Liver (tissue), 9 donors: Measurements from ENCODE around the gene PKP1. TPM values are rescaled to one million over a fixed set of nuclear protein-coding genes. Genes with fewer than 3 reads are reported as not detected.

Source experiments
- DNase-seq: peaks from one replicate; pipeline ENCODE4 v3.0.0-alpha.2; 2017; ENCODE audit warnings: low spot score
- H3K27ac ChIP-seq, 2 donors: one replicate each; pipeline ENCODE4 v1.7.0; 2013; ENCODE audit warnings: inconsistent platforms in 2 of 2, low read length in 2 of 2, control low read depth in 1 of 2, low read depth in 1 of 2, mild to moderate bottlenecking in 1 of 2
- H3K27me3 ChIP-seq, 4 donors: one replicate each; pipeline versions ENCODE4 v1.6.1 to v1.7.0; 2013; ENCODE audit warnings: low read length in 3 of 4, inconsistent platforms in 1 of 4, mild to moderate bottlenecking in 1 of 4, moderate library complexity in 1 of 4; ENCODE audit not compliant: control insufficient read depth in 4 of 4, insufficient read depth in 4 of 4
- H3K36me3 ChIP-seq, 4 donors: one replicate each; pipeline versions ENCODE4 v1.6.1 to v1.7.0; 2013; ENCODE audit warnings: low read length in 3 of 4, mild to moderate bottlenecking in 3 of 4, low read depth in 1 of 4, moderate library complexity in 1 of 4; ENCODE audit not compliant: control insufficient read depth in 4 of 4, insufficient read depth in 3 of 4
- H3K4me1 ChIP-seq, 4 donors: one replicate each; pipeline versions ENCODE4 v1.6.1 to v1.7.0; 2013; ENCODE audit warnings: low read length in 3 of 4, mild to moderate bottlenecking in 3 of 4, moderate library complexity in 1 of 4; ENCODE audit not compliant: control insufficient read depth in 4 of 4, insufficient read depth in 4 of 4
- H3K4me3 ChIP-seq, 3 donors: one replicate each; pipeline versions ENCODE4 v1.6.1 to v1.7.0; 2013; ENCODE audit warnings: low read length in 3 of 3, control low read depth in 1 of 3, low read depth in 1 of 3, mild to moderate bottlenecking in 1 of 3
- H3K9ac ChIP-seq, 2 donors: one replicate each; pipeline ENCODE4 v1.7.0; 2013; ENCODE audit warnings: low read length in 2 of 2, mild to moderate bottlenecking in 2 of 2, moderate library complexity in 2 of 2, control low read depth in 1 of 2, low read depth in 1 of 2
- H3K9me3 ChIP-seq, 4 donors: one replicate each; pipeline versions ENCODE4 v1.6.1 to v1.7.0; 2013; ENCODE audit warnings: low read length in 3 of 4; ENCODE audit not compliant: control insufficient read depth in 4 of 4
- CTCF ChIP-seq: fragments of 150-350 bp; IDR thresholded peaks from 2 replicates; pipeline ENCODE4 v1.5.1; 2017; ENCODE audit warnings: improper control_type of control experiment, low read depth, low read length; ENCODE audit not compliant: missing input control
- FOXA1 ChIP-seq: IDR thresholded peaks from 2 replicates; pipeline ENCODE4 v1.6.1; 2016; ENCODE audit warnings: antibody characterized with exemption
- FOXA2 ChIP-seq: IDR thresholded peaks from 2 replicates; pipeline ENCODE4 v1.6.1; 2016; ENCODE audit warnings: antibody characterized with exemption
- GABPA ChIP-seq, 2 donors: IDR thresholded peaks in 1 of 2; conservative IDR thresholded peaks in 1 of 2; 2 replicates each; pipeline ENCODE4 v1.6.1; 2016; ENCODE audit warnings: antibody characterized with exemption in 2 of 2, mild to moderate bottlenecking in 1 of 2, moderate library complexity in 1 of 2
- HNF4A ChIP-seq, 2 donors: conservative IDR thresholded peaks; 2 replicates each; pipeline ENCODE4 v1.6.1; 2016; ENCODE audit warnings: antibody characterized with exemption in 2 of 2, mild to moderate bottlenecking in 2 of 2
- HNF4G ChIP-seq: IDR thresholded peaks from 2 replicates; pipeline ENCODE4 v1.6.1; 2016; ENCODE audit warnings: antibody characterized with exemption
- JUND ChIP-seq, 2 donors: IDR thresholded peaks; 2 replicates each; pipeline ENCODE4 v1.6.1; 2016; ENCODE audit warnings: antibody characterized with exemption in 2 of 2
- MAX ChIP-seq: IDR thresholded peaks from 2 replicates; pipeline ENCODE4 v1.6.1; 2016; ENCODE audit warnings: antibody characterized with exemption
- NR2F2 ChIP-seq: IDR thresholded peaks from 2 replicates; pipeline ENCODE4 v1.6.1; 2016; ENCODE audit warnings: antibody characterized with exemption
- RAD21 ChIP-seq, 2 donors: IDR thresholded peaks; 2 replicates each; pipeline ENCODE4 v1.6.1; 2016; ENCODE audit warnings: antibody characterized with exemption in 2 of 2, mild to moderate bottlenecking in 2 of 2
- RXRA ChIP-seq, 2 donors: IDR thresholded peaks; 2 replicates each; pipeline ENCODE4 v1.6.1; 2017 to 2018; ENCODE audit warnings: antibody characterized with exemption in 2 of 2, mild to moderate bottlenecking in 1 of 2
- TAF1 ChIP-seq: conservative IDR thresholded peaks from 2 replicates; pipeline ENCODE4 v1.6.1; 2016; ENCODE audit warnings: antibody characterized with exemption, mild to moderate bottlenecking
- WGBS: extraction: QIAGEN DNeasy Blood & Tissue Kit; methylation state at CpG from one replicate; pipeline ENCODE4 v1.1.7; 2013; 5-methylcytosine and 5-hydroxymethylcytosine counted together
- polyA plus RNA-seq, 2 donors: library from polyadenylated mRNA; stranded (reverse) in 1 of 2; unstranded in 1 of 2; fragments of 200-250 nt in 1 of 2; fragments of >200 nt in 1 of 2; fragmentation: Nextera tagmentation in 1 of 2; extraction: Ambion mirVana in 1 of 2; gene quantifications; one replicate each; pipeline versions ENCODE4 v1.2.1 to v1.2.3, GENCODE V29; 2013 to 2015
- total RNA-seq, 2 donors: library from RNA; depleted of rRNA; stranded (reverse); fragments of >200 nt; gene quantifications; one replicate each; pipeline ENCODE4 v1.2.3, GENCODE V29; 2014
- TF ChIP-seq, protein P1 (sequence below): IDR thresholded peaks from 2 replicates; pipeline ENCODE4 v1.6.1; 2016; ENCODE audit warnings: antibody characterized with exemption
- donor health status: healthy.
- donor health status: healthy.
- donor health status: healthy.
- donor health status: healthy.
- donor health status: healthy.

The PKP1 gene
- total and polyA plus RNA-seq, 4 donors = 0.01 TPM; not detected in 3

DNA sequence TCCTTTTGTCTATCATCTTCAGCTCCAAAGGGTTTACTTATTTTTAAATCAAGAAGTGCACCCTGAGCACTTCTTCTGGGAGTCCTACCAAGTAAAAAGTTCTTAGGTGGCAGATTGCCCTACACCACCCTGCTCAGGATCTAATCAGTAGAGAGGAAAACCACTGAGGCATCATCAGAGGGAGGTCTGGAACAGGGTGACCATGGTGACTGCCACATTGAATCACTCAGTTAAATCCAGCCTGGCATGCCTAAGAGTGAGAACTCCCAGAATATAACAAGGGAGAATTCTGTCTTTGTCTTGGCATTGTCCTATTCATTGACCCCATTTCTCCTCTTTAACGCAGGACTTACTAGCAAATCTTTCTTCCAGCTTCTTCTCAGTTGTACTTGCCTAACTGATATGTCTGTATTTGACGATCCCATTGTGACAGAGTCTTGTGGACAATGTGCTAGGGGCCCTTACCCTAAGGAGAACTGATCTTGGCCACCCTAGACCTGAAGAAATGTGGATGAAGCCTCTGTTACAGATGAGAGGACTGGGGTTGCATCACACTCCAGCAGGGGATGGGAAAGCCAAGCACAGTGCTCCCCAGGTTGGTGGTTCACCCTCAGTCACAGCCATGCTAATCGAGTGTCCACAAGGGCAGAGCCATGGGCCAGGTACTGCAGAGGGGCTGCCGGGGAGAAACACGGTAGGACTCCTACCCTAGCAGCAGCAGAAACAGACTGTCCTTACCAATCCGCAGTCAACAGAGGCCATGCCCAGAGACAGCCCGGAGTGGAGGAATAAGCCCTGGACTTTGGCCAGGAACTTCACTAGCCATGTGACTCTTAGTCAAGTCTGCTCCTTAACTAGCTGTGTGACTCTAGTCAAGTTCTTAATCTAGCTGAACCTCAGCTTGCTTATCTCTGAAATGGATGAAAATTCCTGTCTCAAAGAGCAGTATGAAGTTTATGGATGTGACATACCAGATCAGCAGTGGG, 15.4 kb downstream of the PKP1 start:
- H3K9ac ChIP-seq = no peak overlapping the region
- WGBS = 82% methylated on average over 7 of the region's 7 CpGs
- peaks cover 0 to 2% (median 0%) of the 10 kb centered on the region in 4 donors for H3K27me3 ChIP-seq
- TF ChIP-seq HNF4A (conservative IDR thresholded peaks at IDR 0.05) (no peak), HNF4G (no peak)
- no peaks in the 10 kb centered on the region for H3K36me3 ChIP-seq
- no peak overlapping the region for H3K4me3 ChIP-seq
- no peaks in the 10 kb centered on the region for H3K9me3 ChIP-seq
- no peak overlapping the region for H3K27ac ChIP-seq
- DNase-seq = no peak
- H3K4me1 ChIP-seq = no peaks in the 10 kb centered on the region

- no peak for TF ChIP-seq GABPA (IDR thresholded peaks at IDR 0.05 in 1 of 2, conservative IDR thresholded peaks at IDR 0.05 in 1 of 2)
- TF ChIP-seq FOXA2 = no peak
- TF ChIP-seq CTCF = no peak
- no peak for TF ChIP-seq RAD21 (IDR thresholded peaks at IDR 0.05)
- TF ChIP-seq RXRA (IDR thresholded peaks at IDR 0.05) = no peak
- no peak for TF ChIP-seq HNF4A (conservative IDR thresholded peaks at IDR 0.05)
- TF ChIP-seq, protein P1, sequence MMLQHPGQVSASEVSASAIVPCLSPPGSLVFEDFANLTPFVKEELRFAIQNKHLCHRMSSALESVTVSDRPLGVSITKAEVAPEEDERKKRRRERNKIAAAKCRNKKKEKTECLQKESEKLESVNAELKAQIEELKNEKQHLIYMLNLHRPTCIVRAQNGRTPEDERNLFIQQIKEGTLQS = no peak
- 83% methylated on average over 6 of the region's 6 CpGs for WGBS
- H3K4me3 ChIP-seq = no peak overlapping the region
- no peak overlapping the region for H3K9ac ChIP-seq
- no peak overlapping the region for H3K27ac ChIP-seq
- H3K4me1 ChIP-seq = no peaks in the 10 kb centered on the region
- no peak for DNase-seq
- H3K36me3 ChIP-seq = no peaks in the 10 kb centered on the region
- no peaks in the 10 kb centered on the region for H3K9me3 ChIP-seq
- H3K27me3 ChIP-seq = peaks cover 0 to 2% (median 0%) of the 10 kb centered on the region in 4 donors
Measured at GRCh38 chr1:201299968-201300367, 16.7 kb downstream of the PKP1 start.

GRCh38 chr1:201300641-201301040, 17.3 kb downstream of the PKP1 start:
- Histone ChIP-seq H3K36me3 (no peaks in the 10 kb centered on the region), H3K9me3 (no peaks in the 10 kb centered on the region), H3K4me1 (no peaks in the 10 kb centered on the region), H3K9ac (no peak overlapping the region), H3K27ac (no peak overlapping the region), H3K4me3 (no peak overlapping the region), H3K27me3 (peaks cover 0 to 2% (median 0%) of the 10 kb centered on the region in 4 donors)
- no peak for TF ChIP-seq JUND (IDR thresholded peaks at IDR 0.05)
- TF ChIP-seq MAX = no peak
- no peak for TF ChIP-seq TAF1
- no peak for TF ChIP-seq HNF4G
- no peak for TF ChIP-seq NR2F2
- no peak for TF ChIP-seq FOXA2
- TF ChIP-seq CTCF = no peak
- no peak for TF ChIP-seq FOXA1
- DNase-seq = no peak
- 82% methylated on average over 4 of the region's 4 CpGs for WGBS
